Neural cell (in vitro differentiated cells): Measurements from ENCODE around the gene ITGB3. TPM values are rescaled to one million over a fixed set of nuclear protein-coding genes. Genes with fewer than 3 reads are reported as not detected.

Experiments used
- H2AFZ ChIP-seq: fragments of 200-600, 300-800 bp; sonication (generic), shearing (Covaris generic); 2 replicates; pipeline ENCODE4 v1.6.0; 2014; ENCODE audit warnings: low read depth, mild to moderate bottlenecking, antibody characterized with exemption, low read length, moderate library complexity
- H3F3A ChIP-seq: fragments of 200-600 bp; shearing (Covaris generic); 2 replicates; pipeline ENCODE4 v1.6.1; 2016; ENCODE audit warnings: mild to moderate bottlenecking, moderate library complexity, mixed read lengths, antibody characterized with exemption, low read length; ENCODE audit not compliant: insufficient read depth, poor library complexity, severe bottlenecking
- H3K27ac ChIP-seq: fragments of 200-600, 300-800 bp; sonication (generic), shearing (Covaris generic); 2 replicates; pipeline ENCODE4 v1.5.1; 2014; ENCODE audit warnings: mild to moderate bottlenecking, low read length, moderate library complexity
- H3K27me3 ChIP-seq: fragments of 300-800, 200-600 bp; sonication (generic), shearing (Covaris generic); 2 replicates; pipeline ENCODE4 v1.6.0; 2014; ENCODE audit warnings: mild to moderate bottlenecking, low read depth, low read length, moderate library complexity; ENCODE audit not compliant: insufficient read depth
- H3K36me3 ChIP-seq: fragments of 300-800, 200-600 bp; sonication (generic), shearing (Covaris generic); 2 replicates; pipeline ENCODE4 v1.5.1; 2014; ENCODE audit warnings: mild to moderate bottlenecking, antibody characterized with exemption, low read length, moderate library complexity; ENCODE audit not compliant: insufficient read depth
- H3K4me2 ChIP-seq: fragments of 300-800, 200-600 bp; sonication (generic), shearing (Covaris generic); 2 replicates; pipeline ENCODE4 v1.6.0; 2014; ENCODE audit warnings: mild to moderate bottlenecking, low read length
- H3K4me3 ChIP-seq: fragments of 300-800, 200-600 bp; sonication (generic), shearing (Covaris generic); 2 replicates; pipeline ENCODE4 v1.5.1; 2014; ENCODE audit warnings: mild to moderate bottlenecking, low read length, moderate library complexity
- H3K79me2 ChIP-seq: fragments of 200-600 bp; shearing (Covaris generic); replicated peaks from 2 replicates; pipeline ENCODE4 v1.6.0; 2014; ENCODE audit warnings: mild to moderate bottlenecking, low read length, moderate library complexity; ENCODE audit not compliant: insufficient read depth
- H3K9ac ChIP-seq: fragments of 300-800, 200-600 bp; sonication (generic), shearing (Covaris generic); 2 replicates; pipeline ENCODE4 v1.6.1; 2016; ENCODE audit warnings: mild to moderate bottlenecking, low read length, mixed read lengths
- H3K9me2 ChIP-seq: fragments of 200-600 bp; shearing (Covaris generic); 2 replicates; pipeline ENCODE4 v1.6.1; 2016; ENCODE audit warnings: mild to moderate bottlenecking, low read length, mixed read lengths; ENCODE audit not compliant: insufficient read depth
- H3K9me3 ChIP-seq: fragments of 200-600, 300-800 bp; sonication (generic), shearing (Covaris generic); 2 replicates; pipeline ENCODE4 v1.6.1; 2016; ENCODE audit warnings: mild to moderate bottlenecking, mixed run types, low read length, moderate library complexity, mixed read lengths
- H4K20me1 ChIP-seq: fragments of 200-600 bp; shearing (Covaris generic); 2 replicates; pipeline ENCODE4 v1.6.1; 2016; ENCODE audit warnings: mild to moderate bottlenecking, mixed run types; ENCODE audit not compliant: insufficient read depth
- CTCF ChIP-seq: fragments of 450-650 bp; IDR thresholded peaks from 2 replicates; pipeline ENCODE4 v1.5.1; 2014; ENCODE audit warnings: antibody characterized with exemption, mild to moderate bottlenecking, moderate library complexity; ENCODE audit not compliant: poor library complexity, severe bottlenecking
- EP300 ChIP-seq: fragments of 450-650 bp; conservative IDR thresholded peaks from 2 replicates; pipeline ENCODE4 v1.6.1; 2014; ENCODE audit warnings: antibody characterized with exemption, mild to moderate bottlenecking, moderate library complexity; ENCODE audit not compliant: poor library complexity, severe bottlenecking
- EZH2 ChIP-seq: fragments of 200-600, 300-800 bp; shearing (Covaris generic), sonication (generic); IDR thresholded peaks from 2 replicates; pipeline ENCODE4 v1.6.1; 2014; ENCODE audit warnings: antibody characterized with exemption, low read length, borderline replicate concordance, mild to moderate bottlenecking; ENCODE audit not compliant: insufficient read depth, poor library complexity, severe bottlenecking
- MXI1 ChIP-seq: fragments of 450-650 bp; conservative IDR thresholded peaks from 2 replicates; pipeline ENCODE4 v1.6.1; 2014; ENCODE audit warnings: antibody characterized with exemption, mild to moderate bottlenecking; ENCODE audit not compliant: poor library complexity, severe bottlenecking
- POLR2AphosphoS5 ChIP-seq: IDR thresholded peaks from 2 replicates; pipeline ENCODE4 v1.6.1; 2012
- RAD21 ChIP-seq: fragments of 450-650 bp; conservative IDR thresholded peaks from 2 replicates; pipeline ENCODE4 v1.6.1; 2014; ENCODE audit warnings: antibody characterized with exemption, mild to moderate bottlenecking, moderate library complexity
- REST ChIP-seq: IDR thresholded peaks from 2 replicates; pipeline ENCODE4 v1.6.1; 2012; ENCODE audit warnings: borderline replicate concordance
- SMC3 ChIP-seq: fragments of 450-650 bp; conservative IDR thresholded peaks from 2 replicates; pipeline ENCODE4 v1.6.1; 2014; ENCODE audit warnings: antibody characterized with exemption, mild to moderate bottlenecking, moderate library complexity; ENCODE audit not compliant: poor library complexity
- TAF1 ChIP-seq: IDR thresholded peaks from 2 replicates; pipeline ENCODE4 v1.6.1; 2012; ENCODE audit warnings: low read depth
- polyA plus RNA-seq: library from polyadenylated mRNA; depleted of rRNA; stranded (reverse); fragments of >200 nt; gene quantifications from 2 replicates; pipeline ENCODE4 v1.2.3, GENCODE V29; 2014

The ITGB3 gene
- polyA plus RNA-seq, 1 donor from 2014 or later, result not detected

GRCh38 chr17:47273245-47273644 is 19.6 kb downstream of the ITGB3 start:
- no peaks in the 10 kb centered on the region for H3K79me2 ChIP-seq
- no peak overlapping the region for H3K27ac ChIP-seq
- H2AFZ ChIP-seq, result no peak overlapping the region
- no peak for TF ChIP-seq MXI1
- no peak overlapping the region for H3K9ac ChIP-seq
- H3K4me2 ChIP-seq, result no peak overlapping the region
- H3K9me2 ChIP-seq, result no peaks in the 10 kb centered on the region
- no peaks in the 10 kb centered on the region for H3F3A ChIP-seq
- no peaks in the 10 kb centered on the region for H3K9me3 ChIP-seq
- H4K20me1 ChIP-seq, result no peaks in the 10 kb centered on the region
- H3K4me3 ChIP-seq, result no peak overlapping the region
- no peaks in the 10 kb centered on the region for H3K36me3 ChIP-seq
- no peaks in the 10 kb centered on the region for H3K27me3 ChIP-seq

- Histone ChIP-seq H2AFZ (no peak overlapping the region), H3K27ac (no peak overlapping the region), H3K36me3 (no peaks in the 10 kb centered on the region), H4K20me1 (no peaks in the 10 kb centered on the region), H3K79me2 (no peaks in the 10 kb centered on the region), H3K9me3 (no peaks in the 10 kb centered on the region), H3K4me2 (no peak overlapping the region), H3F3A (no peaks in the 10 kb centered on the region), H3K27me3 (no peaks in the 10 kb centered on the region), H3K9me2 (no peaks in the 10 kb centered on the region), H3K4me3 (no peak overlapping the region), H3K9ac (no peak overlapping the region)
- TF ChIP-seq TAF1, result no peak
- no peak for TF ChIP-seq EP300
- TF ChIP-seq CTCF, result no peak
- TF ChIP-seq RAD21, result no peak
- TF ChIP-seq EZH2, result no peak
- no peak for TF ChIP-seq REST
- TF ChIP-seq MXI1, result no peak
- TF ChIP-seq POLR2AphosphoS5, result no peak
- TF ChIP-seq SMC3, result no peak
Observed at GRCh38 chr17:47274319-47275069, 20.9 kb downstream of the ITGB3 start.
